NCI-H2029 treated with DMSO at 0.1 percent for 48 hours (cell line): ENCODE measurements around the gene BCL7A.
"Not testable (repeated sequence)": the region's sequence is repeated elsewhere in the genome, so short reads cannot be mapped to it uniquely, and the experiment has no call there.

ENCODE experiments used
- DNase-seq: peaks from one replicate; lab custom pipeline; 2025; lab: John Stamatoyannopoulos, UW

BCL7A gene

DNA sequence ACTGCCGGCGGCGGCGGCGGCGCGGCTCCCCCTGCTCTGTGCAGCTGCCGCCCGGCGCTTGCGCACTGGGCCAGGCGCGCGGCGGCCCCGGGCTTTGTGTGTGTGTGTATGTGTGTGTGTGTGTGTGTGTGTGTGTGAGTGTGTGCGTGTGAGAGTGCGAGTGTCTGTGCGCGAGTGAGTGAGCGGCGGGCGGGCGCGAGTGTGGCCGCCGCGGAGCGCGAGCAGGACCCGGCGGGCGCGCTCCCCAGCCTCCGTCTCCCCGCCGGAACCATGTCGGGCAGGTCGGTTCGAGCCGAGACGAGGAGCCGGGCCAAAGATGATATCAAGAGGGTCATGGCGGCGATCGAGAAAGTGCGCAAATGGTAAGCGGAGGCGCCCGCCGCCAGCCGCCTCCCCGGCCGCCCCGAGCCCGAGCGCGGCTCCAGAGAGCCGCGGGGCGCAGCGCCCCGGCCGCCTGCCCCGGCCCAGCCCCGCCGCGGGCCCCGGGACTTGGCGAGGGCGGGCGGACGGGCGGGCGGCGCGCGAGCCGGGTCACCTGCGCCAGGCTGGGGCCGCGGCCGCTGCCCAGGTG, at the start of gene BCL7A:
Gene BCL7A, plus strand, starts transcription at position 63 of the 571 bp plus-strand sequence. Its CDS starts 208 bp downstream, at position 271.
- DNase-seq: no peak

DNA sequence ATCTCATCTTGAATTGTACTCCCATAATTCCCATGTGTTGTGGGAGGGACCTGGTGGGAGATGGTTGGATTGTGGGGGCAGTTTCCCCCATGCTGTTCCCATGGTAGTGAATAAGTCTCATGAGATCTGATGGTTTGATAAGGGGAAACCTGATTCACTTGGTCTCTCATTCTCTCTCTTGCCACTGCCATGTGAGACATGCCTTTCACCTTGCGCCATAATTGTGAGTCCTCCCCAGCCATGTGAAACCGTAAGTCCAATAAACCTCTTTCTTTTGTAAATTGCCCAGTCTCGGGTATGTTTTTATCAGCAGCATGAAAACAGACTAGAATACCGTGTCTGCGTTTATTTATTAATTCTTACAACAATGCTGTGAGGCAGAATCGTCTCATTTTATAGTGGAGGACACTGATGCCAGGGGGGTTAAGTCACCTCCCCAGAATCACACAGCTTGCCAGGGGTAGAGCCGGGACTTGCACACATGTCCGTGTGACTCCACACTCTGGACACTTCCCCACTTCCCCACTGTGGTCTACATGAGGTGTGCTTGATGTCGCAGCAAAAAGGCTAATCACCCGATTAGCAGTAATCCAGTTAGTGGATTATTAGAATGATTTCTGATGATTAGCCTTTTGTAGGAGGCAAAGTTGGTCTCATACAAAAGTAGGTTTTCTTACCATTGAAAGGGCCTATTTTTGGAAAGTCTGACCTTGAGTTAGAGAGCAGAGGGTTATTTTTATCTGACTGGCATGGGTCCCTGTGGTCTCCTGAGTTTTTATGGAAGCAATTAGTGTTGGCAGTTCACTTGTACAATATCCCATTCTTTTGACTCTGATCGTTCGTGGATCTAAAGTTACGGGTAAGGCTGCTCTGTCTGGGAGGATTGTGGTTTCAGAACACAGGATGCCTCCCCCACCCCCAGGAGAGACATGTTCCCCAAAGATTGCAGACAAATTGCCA, 47.4 kb upstream of the BCL7A start:
- no peak for DNase-seq

DNA sequence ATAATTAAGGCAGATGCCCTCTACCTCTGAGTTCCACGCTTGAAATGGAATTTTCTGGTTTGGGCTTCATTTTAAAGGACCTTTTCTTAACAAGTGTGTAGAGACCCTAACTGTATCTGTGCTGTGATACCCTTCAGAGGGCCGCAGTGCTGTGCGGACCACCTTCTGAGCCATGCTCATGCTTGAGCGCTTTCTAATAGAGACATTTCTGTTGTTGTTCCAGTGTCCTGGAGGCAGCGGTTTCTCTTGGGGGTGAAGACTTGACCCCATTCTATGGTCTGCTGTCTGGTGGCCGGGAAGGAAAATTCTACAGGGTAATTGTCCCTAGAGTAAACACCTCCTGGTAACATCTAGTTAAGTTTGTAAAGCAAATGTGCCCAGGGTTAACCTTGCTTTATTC, 46.7 kb upstream of the BCL7A start:
- no peak for DNase-seq

GRCh38 chr12:121976950-121977349, 44.7 kb upstream of the BCL7A start:
- no peak for DNase-seq

- no peak for DNase-seq
These were observed 41.3 kb upstream of the BCL7A start for GRCh38 chr12:121980191-121980891.

DNA sequence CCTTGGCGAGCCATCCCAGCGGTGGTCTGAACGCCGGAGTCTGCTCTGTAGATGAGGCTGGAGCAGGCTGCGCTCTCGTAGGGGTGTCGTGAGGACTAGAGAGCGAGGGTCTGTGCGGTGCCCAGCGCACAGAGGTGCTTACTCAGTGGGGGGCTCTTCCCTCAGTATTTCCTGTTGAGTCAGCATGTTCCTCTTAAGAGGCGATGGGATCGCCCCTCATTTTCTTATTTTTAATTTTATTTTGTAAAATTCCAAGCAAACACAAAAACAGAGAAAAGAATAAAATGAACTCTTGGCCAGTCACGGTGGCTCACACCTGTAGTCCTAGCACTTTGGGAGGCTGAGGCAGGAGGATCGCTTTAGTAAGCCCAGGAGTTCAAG, 40.8 kb upstream of the BCL7A start:
- DNase-seq: no peak

GRCh38 chr12:121981456-121981855, 40.2 kb upstream of the BCL7A start:
- no peak for DNase-seq

- no peak for DNase-seq
These were observed 38.7 kb upstream of the BCL7A start for GRCh38 chr12:121982950-121983349.

DNA sequence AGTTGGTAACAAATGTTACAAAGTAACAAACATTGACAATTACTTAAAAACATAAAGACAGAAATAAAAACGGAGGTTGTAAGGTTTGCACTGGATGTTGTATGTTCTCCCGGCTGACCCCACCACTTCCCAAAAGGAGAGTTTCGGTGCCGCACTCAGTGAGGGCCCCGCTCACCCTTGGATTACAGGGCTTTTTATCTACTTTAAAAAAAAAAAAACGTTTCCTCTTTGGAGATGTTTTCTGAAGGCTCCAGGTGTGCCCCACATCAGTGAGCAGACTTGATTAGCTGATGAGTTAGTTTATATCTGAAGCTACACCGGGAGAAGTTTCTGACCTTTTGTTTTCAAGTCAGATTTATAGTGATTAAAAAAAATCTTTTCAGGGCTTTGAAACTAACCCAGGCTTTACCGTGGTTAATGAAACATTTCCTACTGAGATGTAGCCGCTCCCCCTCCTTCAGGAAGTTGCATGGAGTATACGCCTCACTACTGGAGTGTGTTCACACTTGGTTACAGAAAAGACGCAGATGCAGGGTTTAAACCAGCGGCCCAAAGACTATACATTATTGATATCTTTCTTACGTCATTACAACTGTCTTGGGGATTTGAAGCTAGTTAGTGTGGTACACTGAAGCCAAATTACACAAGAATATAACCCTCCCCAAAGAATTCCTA, 38.0 kb upstream of the BCL7A start:
- DNase-seq: no peak

GRCh38 chr12:121986489-121987245, 35.0 kb upstream of the BCL7A start:
- DNase-seq: no peak

GRCh38 chr12:121988519-121988918, 33.2 kb upstream of the BCL7A start:
- not testable (repeated sequence) for DNase-seq

- DNase-seq: no peak
These were observed 32.2 kb upstream of the BCL7A start for GRCh38 chr12:121989276-121990113.

DNA sequence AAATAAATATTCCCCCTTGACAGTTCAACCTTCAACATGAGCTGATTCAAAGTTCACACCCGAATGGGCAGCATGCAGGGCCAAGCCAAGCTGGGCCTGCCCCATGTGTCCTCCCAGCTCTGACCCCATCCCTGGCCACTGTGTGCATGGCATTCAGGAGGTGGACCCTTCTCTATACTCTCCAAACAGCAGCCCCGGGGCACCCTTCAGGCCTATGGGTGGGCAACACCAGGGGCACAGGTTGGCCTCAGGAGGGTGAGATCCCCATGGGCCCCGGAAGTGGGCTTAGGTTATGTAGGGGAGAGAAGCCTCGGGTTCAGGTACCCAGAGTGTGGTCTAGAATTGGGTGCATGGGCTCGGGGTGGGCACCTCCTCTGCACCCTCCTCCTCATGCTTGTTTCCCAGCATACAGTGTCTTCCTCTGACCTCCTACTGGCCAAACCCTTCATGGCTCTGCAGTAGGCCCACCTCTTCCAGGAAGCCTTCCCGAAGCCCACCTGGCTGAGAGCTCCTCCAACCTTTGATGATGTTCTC, 31.5 kb upstream of the BCL7A start:
- no peak for DNase-seq

GRCh38 chr12:121990692-121991603, 30.7 kb upstream of the BCL7A start:
- no peak for DNase-seq

DNA sequence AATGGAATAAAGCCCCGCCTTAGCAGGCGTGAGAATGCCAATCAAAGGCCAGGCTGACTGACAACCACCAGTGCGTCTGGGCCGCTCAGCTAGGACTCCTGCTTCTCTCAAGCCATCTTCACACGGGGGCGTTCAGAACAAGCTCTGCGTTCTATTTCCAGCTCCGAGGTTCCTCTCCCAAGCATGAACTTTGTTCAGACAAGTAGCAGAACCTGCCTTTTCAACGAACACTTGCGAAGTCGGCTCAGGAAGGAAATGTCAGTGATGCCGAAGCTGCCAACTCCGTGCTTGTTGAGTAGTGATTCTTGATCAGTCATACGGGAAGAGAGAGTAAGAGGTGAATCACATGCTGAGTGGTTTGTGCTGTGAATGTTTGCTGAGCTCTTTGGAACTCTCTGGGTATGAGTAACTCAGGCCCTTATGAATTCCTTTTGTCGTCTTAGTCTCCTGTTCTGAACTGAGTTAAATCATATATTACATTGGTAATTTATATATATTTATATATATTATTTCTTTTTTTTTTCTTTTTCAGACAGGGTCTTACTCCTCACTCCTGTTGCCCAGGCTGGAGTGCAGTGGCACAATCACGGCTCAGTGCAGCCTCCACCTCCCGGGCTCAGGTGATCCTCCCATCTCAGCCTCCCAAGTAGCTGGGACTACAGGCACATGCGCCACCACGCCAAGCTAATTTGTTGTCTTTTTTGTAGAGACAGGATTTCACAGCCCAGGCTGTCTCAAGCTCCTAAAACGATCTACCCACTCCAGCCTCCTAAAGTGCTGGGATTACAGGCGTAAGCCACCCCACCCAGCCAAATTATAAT, 29.4 kb upstream of the BCL7A start:
- no peak for DNase-seq

- no peak for DNase-seq
These were observed 25.4 kb upstream of the BCL7A start for GRCh38 chr12:121996050-121996944.

DNA sequence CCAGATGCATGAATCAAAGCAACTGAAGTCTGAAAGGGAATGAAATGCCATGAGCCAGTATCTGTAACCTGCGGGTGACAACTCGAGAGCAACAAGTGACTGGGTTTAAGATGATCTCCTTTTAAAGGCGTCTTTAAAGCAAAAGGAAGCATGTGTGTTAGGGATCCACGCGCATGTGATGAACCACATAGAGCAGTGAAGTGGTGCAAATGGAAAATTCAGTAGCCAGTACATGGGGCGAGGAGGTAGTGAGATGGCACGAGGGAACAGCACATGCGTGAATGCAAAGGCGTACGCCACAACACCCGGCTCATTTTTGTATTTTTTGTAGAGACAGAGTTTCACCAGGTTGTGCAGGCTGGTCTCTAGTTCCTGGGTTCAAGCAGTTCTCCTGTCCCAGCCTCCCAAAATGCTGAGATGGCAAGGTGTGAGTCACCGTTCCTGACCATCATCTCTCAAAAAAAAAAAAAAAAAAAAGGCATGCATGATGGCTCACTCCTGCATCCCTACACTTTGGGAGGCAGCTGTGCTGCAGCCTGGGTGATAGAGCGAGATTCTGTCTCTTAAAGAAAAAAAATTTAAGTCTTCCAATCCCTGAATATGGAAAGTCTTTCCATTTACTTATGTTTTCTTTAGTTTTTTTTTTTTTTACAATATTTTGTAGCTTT, 24.6 kb upstream of the BCL7A start:
- no peak for DNase-seq
